DMS 273 treated with DMSO at 0.1 percent for 48 hours (cell line): Measurements from ENCODE around the gene GIGYF2.
"Not testable (repeated sequence)": the region's sequence is repeated elsewhere in the genome, so short reads cannot be mapped to it uniquely, and the experiment has no call there.

ENCODE experiments used
- DNase-seq: peaks from one replicate; lab custom pipeline; 2025; lab: John Stamatoyannopoulos, UW

The GIGYF2 gene

DNA sequence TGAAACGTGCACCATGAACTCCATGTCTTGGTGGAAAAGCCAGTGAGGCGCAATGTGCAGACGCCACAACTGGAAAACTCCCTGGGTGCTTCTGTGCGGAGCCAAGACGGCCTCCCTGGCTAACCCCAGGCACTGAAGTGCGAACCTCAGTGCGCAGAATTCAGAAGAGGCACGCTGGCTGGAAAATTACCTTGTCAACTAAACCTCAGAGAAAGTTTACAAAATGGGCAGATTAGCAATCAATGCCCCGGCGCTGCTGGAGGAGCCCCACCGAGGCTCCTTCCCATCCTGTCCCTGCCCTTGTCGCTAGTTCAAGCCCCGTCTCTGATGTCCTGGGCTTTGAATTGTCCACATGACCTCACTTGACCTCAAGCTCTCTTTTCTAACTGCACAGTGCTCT, 195.1 kb downstream of the GIGYF2 start:
- DNase-seq: no peak

DNA sequence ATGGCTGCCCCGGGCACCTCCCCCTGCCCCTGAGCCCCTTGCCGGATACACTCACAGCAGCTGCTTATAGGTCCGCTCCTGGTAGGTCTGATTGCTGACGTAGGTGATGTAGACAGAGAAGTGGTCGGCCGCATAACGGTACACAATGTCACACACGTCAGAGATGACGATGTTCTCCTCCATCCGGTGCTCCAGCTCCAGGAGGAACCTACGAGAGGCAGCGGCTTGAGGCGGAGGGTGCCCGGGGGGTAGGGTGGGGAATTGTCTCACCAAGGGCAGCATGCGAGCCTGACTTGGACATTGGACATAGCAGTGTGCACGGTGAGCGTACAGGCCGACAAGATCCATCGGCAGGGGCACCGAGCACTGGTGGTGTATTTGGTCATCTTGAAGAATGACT, 195.7 kb downstream of the GIGYF2 start:
- no peak for DNase-seq

- no peak for DNase-seq
These were observed 196.7 kb downstream of the GIGYF2 start for GRCh38 chr2:232893834-232894233.

GRCh38 chr2:232894251-232894650, 197.1 kb downstream of the GIGYF2 start:
- no peak for DNase-seq

DNA sequence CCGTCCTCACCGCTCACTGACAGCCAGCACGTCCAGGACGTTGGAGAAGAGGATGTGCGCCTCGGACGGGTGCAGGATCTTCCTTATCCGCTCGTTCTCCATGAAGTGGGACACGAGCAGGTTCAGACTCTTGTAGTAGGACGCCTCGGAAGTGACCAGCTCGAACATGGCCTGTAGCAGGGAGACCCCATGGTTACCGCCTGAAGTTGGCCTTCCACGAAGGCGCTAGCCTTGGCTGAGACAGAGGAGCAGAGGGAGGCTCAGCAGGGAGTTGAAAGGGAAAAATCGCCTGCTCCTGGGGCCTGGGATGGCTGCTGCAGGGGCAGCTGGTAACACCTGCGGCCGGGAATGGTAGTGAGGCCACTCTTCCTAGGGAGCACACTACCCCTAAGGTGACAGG, 197.6 kb downstream of the GIGYF2 start:
- DNase-seq: no peak

GRCh38 chr2:232896111-232896510, 199.0 kb downstream of the GIGYF2 start:
- DNase-seq: no peak

- no peak for DNase-seq
These were observed 199.8 kb downstream of the GIGYF2 start for GRCh38 chr2:232896720-232897597.

GRCh38 chr2:232897598-232898408, 200.7 kb downstream of the GIGYF2 start:
- no peak for DNase-seq

GRCh38 chr2:232898592-232899543, 201.7 kb downstream of the GIGYF2 start:
- DNase-seq: no peak

GRCh38 chr2:232900811-232901735, 203.9 kb downstream of the GIGYF2 start:
- no peak for DNase-seq

DNA sequence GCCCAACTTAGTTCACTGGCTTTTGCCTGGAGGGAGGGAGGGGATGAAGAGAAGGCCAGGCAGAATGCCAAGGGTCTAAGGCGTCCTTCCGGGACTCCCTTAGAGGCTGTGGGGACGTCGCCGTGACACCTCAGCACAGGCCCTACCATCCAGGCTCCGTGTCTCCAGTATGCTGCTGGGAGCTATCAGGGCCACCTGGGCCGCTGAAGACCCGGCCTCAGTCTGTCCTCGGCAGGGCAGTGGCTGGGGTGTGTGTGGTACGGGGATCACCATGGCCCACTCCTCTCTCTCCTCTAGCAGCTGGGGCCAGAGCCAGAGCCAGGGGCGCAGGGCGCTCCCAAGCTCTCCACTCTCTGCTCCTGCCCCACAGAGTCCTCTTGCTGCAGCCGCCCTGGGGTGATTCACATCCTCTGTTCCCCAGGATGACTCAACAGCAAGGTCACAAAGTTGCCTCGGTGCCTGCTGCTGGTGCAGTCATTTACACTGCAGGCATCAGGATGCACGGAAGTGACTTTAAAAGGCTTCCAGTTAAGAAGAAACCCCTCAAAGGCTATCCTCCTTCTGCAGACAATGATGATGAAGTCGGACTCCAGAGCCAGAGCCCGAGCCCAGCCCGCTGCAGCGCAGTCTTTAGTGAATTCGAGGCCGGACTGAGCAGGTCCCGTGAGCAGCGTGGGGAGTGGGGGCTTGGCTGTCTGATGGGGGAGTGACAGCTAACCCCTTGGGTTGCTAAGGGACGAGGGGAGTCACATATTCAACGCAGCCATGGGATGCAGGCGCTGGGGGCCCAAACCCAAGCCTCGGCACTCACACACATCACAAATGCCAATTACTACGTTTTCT, 204.8 kb downstream of the GIGYF2 start:
- DNase-seq: no peak

GRCh38 chr2:232903989-232904388, 206.9 kb downstream of the GIGYF2 start:
- DNase-seq: no peak

DNA sequence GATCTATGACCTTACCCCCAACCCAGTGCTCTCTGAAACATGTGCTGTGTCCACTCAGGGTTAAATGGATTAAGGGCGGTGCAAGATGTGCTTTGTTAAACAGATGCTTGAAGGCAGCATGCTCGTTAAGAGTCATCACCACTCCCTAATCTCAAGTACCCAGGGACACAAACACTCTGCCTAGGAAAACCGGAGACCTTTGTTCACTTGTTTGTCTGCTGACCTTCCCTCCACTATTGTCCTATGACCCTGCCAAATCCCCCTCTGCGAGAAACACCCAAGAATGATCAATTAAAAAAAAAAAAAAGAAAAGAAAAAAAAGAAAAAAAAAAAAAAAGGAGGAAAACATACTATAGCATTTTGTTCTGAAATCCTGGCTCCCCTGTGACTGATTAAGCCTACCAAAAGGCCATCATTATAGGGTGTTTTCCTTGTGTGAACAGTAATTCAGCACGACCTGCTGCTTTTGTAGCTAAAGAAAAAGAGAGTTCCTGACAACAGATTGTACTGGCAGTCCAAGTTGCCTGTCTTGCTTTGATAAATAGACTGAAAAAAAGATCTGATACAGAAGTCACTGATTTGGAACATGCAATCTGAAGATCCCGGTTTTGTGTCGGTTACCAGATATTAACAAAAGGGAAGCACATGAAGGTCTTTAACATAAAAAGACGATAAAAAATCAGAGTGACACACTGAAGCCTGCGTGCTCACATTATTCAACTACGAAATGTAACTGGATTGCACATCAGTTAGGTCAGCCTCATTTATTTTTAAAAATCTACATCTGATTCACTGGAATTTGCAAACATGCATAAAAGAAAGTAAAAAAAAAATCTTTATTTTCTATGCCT, 210.0 kb downstream of the GIGYF2 start:
- DNase-seq: not testable (repeated sequence)

- DNase-seq: not testable (repeated sequence)
These were observed 210.6 kb downstream of the GIGYF2 start for GRCh38 chr2:232907718-232908085.

DNA sequence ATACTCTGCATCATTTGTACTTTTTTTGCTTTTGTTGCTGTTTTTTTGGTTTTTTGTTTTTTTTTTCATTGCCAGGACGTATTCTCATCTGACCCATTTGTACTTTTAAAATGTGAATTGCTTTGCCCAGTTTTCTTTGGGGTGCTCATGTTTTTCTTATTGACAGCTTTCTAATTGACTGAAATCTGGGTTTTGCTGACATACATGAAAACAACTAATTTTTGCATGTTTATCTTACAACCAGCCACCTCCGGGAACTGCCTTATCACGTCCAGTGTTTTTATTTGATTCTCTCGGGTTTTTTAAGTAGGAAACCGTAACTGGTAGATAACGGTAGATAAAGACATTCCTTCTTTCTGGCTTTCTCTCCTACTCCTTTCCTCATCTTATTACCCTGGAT, 211.6 kb downstream of the GIGYF2 start:
- no peak for DNase-seq
